Amniotic epithelial cell (primary cell): ENCODE data around the gene CLEC9A.

ENCODE experiments used
- DNase-seq: peaks from one replicate; pipeline ENCODE4 v3.0.0-alpha.2; 2010; ENCODE audit warnings: low read depth

Gene CLEC9A

DNA sequence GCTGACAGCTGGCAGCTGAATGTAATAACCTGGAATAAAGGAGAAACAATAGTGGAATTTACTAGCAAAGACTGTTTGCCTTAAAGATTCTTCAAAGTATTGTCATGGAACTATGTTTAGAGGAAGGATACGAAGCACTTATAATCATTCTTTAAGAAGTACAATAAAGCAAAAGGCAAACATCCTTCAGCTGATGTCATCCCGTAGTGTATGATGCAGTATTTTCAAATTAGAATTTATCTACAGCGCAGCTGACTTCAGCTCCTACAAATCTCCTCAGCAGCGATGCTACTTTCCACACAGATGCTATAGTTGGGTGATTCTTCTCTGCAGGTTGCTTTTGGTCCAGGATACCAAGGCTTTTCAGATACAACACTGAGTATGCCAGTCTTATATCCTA is 36.8 kb downstream of the CLEC9A start:
- DNase-seq, result no peak

GRCh38 chr12:10067942-10068341 is 37.5 kb downstream of the CLEC9A start:
- no peak for DNase-seq

DNA sequence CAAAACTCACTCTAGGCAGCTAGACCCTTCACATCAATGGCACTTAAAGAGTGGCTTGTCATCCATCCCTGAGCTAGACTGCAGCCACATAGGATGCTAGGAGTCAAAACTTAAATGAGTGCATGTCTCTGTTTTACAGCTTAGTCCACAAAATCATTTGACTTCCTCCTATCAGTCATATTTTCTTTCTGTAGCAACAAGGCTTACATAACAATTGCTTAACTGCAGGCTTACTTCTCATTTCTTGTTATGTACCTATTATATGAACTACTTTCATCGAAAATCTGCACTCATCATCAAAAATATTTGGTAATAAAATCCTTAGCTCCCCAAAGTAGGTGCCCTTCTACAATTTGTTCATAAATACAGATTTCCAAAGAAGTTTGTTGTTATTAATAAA is 38.2 kb downstream of the CLEC9A start:
- DNase-seq, result peak; percentile 12

DNA sequence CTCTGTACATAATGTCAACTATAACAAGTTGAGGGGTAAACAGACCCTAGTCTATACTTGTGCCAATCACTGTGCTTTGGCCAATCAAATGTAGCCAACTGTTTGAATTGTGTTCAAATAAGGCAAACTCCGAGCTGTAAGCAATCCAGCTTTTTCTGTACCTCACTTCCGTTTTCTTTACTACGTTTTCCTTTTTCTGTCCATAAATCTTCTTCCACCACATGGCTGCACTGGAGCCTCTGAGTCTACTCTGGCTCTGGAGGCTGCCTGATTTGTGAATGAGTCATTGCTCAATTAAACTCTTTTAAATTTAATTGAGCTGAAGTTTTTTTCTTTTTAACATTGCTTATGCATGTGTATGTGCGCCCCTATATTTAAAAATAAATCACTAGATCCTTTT is 38.6 kb downstream of the CLEC9A start:
- DNase-seq, result peak; percentile 74

DNA sequence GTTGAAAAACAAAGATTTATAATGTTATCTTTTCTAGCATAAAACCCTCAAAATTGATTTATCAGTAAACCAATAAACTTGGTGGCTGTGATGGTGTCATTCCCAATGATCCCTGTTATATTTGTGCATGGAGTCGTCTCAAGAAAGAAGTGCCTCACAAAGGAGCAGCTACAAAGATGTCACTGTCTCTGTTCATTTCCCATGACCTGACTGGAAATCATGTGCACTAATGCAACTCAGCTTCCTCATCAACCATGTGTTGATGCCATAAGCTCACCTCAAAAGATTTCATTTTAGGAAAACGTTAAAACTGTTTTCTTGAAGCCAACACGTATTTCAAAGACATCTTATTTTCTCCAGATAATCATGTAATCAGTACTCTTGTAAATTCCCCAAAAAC is 39.5 kb downstream of the CLEC9A start:
- DNase-seq, result no peak

GRCh38 chr12:10070380-10070779 is 39.9 kb downstream of the CLEC9A start:
- no peak for DNase-seq

- DNase-seq, result no peak
Observed at GRCh38 chr12:10072131-10072530, 41.6 kb downstream of the CLEC9A start.

GRCh38 chr12:10073261-10073660 is 42.8 kb downstream of the CLEC9A start:
- no peak for DNase-seq

- DNase-seq, result no peak
Observed at GRCh38 chr12:10075451-10075850, 45.0 kb downstream of the CLEC9A start.

- no peak for DNase-seq
Observed at GRCh38 chr12:10082117-10082874, 51.8 kb downstream of the CLEC9A start.

- DNase-seq, result no peak
Observed at GRCh38 chr12:10084733-10085132, 54.3 kb downstream of the CLEC9A start.

DNA sequence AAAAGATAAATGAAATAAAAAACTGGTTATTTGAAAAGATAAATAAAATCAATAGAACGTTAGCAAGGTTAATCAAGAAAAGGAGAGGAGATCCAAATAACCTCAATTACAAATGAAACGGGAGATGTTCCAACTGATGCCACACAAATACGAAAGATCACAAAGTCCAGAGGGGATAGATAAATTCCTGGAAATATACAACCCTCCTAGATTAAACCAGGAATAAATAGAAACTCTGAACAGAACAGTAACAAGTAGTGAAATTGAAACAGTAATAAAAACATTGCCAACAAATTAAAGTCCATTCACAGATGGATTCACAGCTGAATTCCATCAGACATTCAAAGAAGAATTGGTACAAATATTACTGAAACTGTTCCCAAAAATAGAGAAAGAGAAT is 55.9 kb downstream of the CLEC9A start:
- DNase-seq, result no peak

DNA sequence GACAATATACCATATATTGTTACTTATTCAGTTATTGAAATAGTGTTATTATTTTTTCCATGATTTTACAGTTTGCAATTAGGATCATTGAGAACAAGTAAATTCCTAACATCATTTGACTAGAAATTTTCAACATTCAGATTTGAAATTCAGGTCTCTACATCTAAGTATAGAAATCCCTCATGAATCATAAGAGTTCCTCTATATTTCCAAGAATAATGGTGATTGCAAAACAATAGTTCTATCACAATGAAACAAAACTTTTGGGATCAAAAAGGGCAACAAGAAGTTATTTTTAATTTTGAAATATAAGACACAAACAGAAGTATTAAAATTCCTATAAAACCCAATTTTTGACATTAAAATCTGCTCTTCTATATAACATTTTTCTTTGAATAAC is 57.5 kb downstream of the CLEC9A start:
- no peak for DNase-seq

DNA sequence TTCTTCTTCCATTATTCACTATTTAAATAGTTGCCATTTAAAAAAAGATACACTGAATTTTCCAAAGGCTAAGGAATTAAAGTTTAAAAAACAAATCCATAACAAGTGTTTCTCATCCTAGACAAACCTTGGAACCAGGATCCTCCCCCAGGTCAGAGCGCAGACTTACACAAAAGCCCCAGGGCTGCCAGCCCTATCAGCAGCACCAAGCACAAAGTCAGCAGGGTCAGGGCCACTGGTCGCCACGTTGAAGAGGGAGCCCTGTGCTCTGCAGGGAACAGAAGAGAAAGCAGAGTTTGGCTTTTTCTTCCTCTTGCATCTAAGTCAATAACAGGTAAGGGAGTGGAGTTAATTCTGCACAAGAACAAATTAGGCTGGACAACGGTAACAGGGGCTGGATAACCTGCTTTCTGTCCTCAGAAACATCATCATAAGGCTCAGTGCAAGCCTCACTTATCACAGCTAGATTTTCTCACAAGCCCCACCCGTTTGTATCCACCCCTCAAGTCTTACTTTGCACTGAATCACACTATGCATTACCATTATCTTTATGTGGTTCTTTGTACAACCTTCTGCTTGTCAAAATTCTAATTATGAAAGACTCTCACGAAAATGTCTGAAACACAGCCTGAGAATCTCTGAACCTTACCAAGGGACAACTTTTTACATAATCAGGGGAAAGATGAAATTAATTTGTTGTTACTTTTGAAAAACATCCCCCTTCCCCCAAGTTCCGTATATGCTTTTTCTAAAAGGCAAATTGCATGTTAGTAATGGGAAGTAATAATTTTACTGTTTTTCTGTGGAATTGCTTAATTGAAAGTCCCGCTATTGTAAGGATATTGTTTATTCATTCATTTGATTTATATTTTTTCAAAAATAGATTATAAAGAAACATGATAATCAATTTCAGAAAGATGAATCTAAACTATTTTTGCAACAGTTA is 58.7 kb downstream of the CLEC9A start:
- no peak for DNase-seq

- DNase-seq, result no peak
Observed at GRCh38 chr12:10094646-10095395, 64.3 kb downstream of the CLEC9A start.

DNA sequence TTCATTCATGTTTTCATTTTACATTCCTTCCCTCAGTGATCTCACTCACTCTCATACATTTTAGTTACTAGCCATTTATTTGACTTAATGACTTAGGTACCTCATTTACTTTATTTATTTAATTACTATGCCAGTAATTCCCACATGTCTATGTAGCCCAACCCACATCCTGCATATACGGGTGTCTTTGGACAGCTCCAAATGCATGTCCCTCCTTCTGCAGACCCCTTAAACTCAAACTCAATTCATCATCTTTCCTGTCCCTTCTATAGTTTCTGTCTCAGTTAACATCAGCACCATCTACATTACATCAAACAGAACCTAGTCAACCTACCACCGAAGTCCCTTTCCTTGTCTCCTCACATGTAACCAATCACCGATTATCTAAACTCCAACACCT is 65.5 kb downstream of the CLEC9A start:
- DNase-seq, result no peak

DNA sequence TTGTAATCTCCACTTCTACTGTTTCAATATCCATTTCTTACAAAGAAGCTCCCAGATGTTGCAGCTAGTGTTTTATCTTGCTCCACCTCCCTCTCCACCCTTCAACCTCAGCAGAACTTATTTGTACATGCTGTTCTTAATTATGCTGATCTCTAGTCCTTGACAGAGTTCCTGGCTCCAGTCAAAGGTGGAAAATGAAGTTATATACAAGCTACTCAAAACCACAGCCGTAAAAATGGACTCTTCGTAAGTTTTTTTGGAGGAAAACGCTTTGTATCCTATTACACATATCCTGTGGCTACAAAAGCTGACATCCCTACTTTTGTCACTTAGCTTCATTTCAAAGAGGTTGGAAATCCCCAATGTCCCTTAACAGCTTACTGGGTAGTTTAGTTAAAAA is 67.0 kb downstream of the CLEC9A start:
- no peak for DNase-seq

DNA sequence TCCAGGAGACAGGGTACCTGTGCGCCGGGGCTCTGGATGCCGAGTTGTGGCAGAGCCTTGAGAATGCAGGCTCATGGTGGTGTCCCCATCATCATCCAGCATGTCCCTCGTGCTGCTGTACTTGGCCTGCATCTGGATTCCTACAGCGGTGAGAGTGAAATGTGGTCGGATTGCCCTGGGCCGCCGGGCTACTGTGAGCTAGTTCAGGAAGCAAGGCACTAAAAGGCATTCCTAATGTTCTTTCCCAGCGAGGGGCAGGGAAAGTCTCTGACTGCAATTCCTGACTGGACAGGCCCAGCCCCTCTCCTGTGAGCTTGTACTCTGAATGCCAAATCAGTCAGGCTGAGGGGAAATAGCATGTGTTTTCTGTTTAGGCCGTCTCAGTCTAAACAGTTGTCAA is 68.3 kb downstream of the CLEC9A start, which contains the start of gene CLEC1A:
Gene CLEC1A (minus strand): TSS at position 195 of the 400 bp plus-strand sequence. CDS start 63 bp downstream, at position 132.
- DNase-seq, result no peak

GRCh38 chr12:10101042-10101579 is 70.6 kb downstream of the CLEC9A start:
- DNase-seq, result no peak

DNA sequence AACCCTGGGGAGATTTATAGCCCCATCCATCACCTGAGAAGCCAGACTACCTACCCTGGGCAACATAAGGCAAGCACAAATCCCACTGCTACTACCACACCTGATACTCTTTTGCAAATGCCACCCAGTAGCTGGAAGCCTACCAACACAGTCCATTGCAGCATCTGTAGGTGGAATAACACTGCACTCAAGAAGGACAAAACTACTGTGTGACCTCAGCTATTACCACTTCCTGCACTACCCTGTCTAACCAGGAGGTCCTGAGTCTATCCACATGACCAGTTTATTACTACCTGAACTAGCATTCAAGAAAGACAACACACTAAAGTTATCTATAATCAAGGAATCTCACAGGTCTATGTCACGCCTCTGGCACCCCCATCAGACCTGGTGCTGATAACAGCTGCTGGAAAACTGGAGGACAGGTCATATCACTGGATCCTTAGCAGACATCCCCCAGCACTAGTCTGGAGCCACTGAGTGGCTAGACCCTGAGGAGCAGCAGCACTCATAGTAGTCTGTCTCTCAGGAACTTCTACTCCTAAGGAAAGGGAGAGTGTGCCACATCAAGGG is 71.3 kb downstream of the CLEC9A start:
- DNase-seq, result no peak

- no peak for DNase-seq
Observed at GRCh38 chr12:10102322-10102721, 71.8 kb downstream of the CLEC9A start.
